PFSK-1 (cell line): ENCODE measurements around the gene SPAG9.

ENCODE experiments used
- REST ChIP-seq, 2 experiments: IDR thresholded peaks; 2 replicates each; pipeline versions ENCODE4 v1.6.1 to v1.8.0; 2011 to 2012; ENCODE audit warnings: low read depth in 2 of 2, low read length in 2 of 2, control low read depth in 1 of 2, inconsistent platforms in 1 of 2, mild to moderate bottlenecking in 1 of 2, moderate library complexity in 1 of 2; ENCODE audit not compliant: insufficient read depth in 1 of 2
- SIN3A ChIP-seq: IDR thresholded peaks from 2 replicates; pipeline ENCODE4 v1.6.1; 2012; ENCODE audit warnings: mild to moderate bottlenecking, low read length, moderate library complexity, borderline replicate concordance; ENCODE audit not compliant: insufficient read depth

- TF ChIP-seq REST (IDR thresholded peaks at IDR 0.05; ENCODE audit: insufficient read depth in 1 of 2, low read depth in 2 of 2, low read length in 2 of 2) (no peak), SIN3A (no peak)
Measured at GRCh38 chr17:50917418-50917743, 203.3 kb downstream of the SPAG9 start.
